ENCODE measurements around the gene KRT75. TPM values are rescaled to one million over a fixed set of nuclear protein-coding genes. Genes with fewer than 3 reads are reported as not detected.

KRT75 gene
- total RNA-seq, 1 experiment from 2014 or later: not detected

GRCh38 chr12:52416795-52417194 is 17.4 kb downstream of the KRT75 start:
- no peak overlapping the region for H3K27ac Mint-ChIP-seq
- no peaks in the 10 kb centered on the region for H3K9me3 Mint-ChIP-seq
- no peak for DNase-seq (ENCODE audit: low spot score)

GRCh38 chr12:52415870-52416750 is 18.1 kb downstream of the KRT75 start:
- Mint-ChIP-seq H3K27me3 (ENCODE audit: low read depth) (no peaks in the 10 kb centered on the region), H3K36me3 (peaks cover 1% of the 10 kb centered on the region; the same call in 1 of the 2 replicates)
- POLR2A ChIA-PET: no interaction called here

More at GRCh38 chr12:52416795-52417194, 17.4 kb downstream of the KRT75 start:
- H3K36me3 Mint-ChIP-seq: no peaks in the 10 kb centered on the region
- ChIA-PET CTCF (interaction anchor here (5.4 kb wide), 1 partner anchor 22 kb away, joined by 35 read pairs; no protein-coding TSS in a partner anchor), POLR2A (no interaction called here)
- H3K27me3 Mint-ChIP-seq (ENCODE audit: low read depth): no peaks in the 10 kb centered on the region; the same call in 1 of the 2 replicates
- TF ChIP-seq CREB1 (CRISPR knock-in tag; IDR thresholded peaks at IDR 0.05): no peak
- TF ChIP-seq CBFB (CRISPR knock-in tag; IDR thresholded peaks at IDR 0.05; ENCODE audit: low read depth): no peak
- TF ChIP-seq FOXK1 (CRISPR knock-in tag; IDR thresholded peaks at IDR 0.05): no peak
- no peak for TF ChIP-seq HMGA2 (CRISPR knock-in tag; IDR thresholded peaks at IDR 0.05)
- no peak for TF ChIP-seq NR1H2 (CRISPR knock-in tag; IDR thresholded peaks at IDR 0.05)
- no peak for TF ChIP-seq HMGXB4 (CRISPR knock-in tag; IDR thresholded peaks at IDR 0.05)
- no peak for TF ChIP-seq TCF7 (CRISPR knock-in tag; IDR thresholded peaks at IDR 0.05; ENCODE audit: low read depth)
- no peak for TF ChIP-seq GRHL2 (CRISPR knock-in tag; IDR thresholded peaks at IDR 0.05; ENCODE audit: insufficient replicate concordance, severe bottlenecking)
- TF ChIP-seq CREM (CRISPR knock-in tag; IDR thresholded peaks at IDR 0.05): no peak
- no peak for TF ChIP-seq ZBTB21 (CRISPR knock-in tag; IDR thresholded peaks at IDR 0.05; ENCODE audit: borderline replicate concordance)
- no peak for TF ChIP-seq FOXJ3 (CRISPR knock-in tag; IDR thresholded peaks at IDR 0.05; ENCODE audit: borderline replicate concordance)
- TF ChIP-seq ZNF416 (CRISPR knock-in tag; IDR thresholded peaks at IDR 0.05): no peak
- TF ChIP-seq, protein P1, sequence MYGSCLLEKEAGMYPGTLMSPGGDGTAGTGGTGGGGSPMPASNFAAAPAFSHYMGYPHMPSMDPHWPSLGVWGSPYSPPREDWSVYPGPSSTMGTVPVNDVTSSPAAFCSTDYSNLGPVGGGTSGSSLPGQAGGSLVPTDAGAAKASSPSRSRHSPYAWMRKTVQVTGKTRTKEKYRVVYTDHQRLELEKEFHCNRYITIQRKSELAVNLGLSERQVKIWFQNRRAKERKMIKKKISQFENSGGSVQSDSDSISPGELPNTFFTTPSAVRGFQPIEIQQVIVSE (CRISPR knock-in tag; IDR thresholded peaks at IDR 0.05; ENCODE audit: borderline replicate concordance): no peak
- no peak for TF ChIP-seq ARID4B (CRISPR knock-in tag; IDR thresholded peaks at IDR 0.05; ENCODE audit: borderline replicate concordance)
- H3K4me1 Mint-ChIP-seq: peaks cover 9% of the 10 kb centered on the region
- no peak for ATAC-seq
- H3K4me3 Mint-ChIP-seq: no peak overlapping the region

More at GRCh38 chr12:52415870-52416750, 18.1 kb downstream of the KRT75 start:
- TF ChIP-seq, protein P2, sequence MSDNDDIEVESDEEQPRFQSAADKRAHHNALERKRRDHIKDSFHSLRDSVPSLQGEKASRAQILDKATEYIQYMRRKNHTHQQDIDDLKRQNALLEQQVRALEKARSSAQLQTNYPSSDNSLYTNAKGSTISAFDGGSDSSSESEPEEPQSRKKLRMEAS (CRISPR knock-in tag; IDR thresholded peaks at IDR 0.05): no peak
- Mint-ChIP-seq H3K27ac (no peak overlapping the region), H3K4me3 (no peak overlapping the region), H3K4me1 (peaks cover 9% of the 10 kb centered on the region), H3K9me3 (peaks cover 3% of the 10 kb centered on the region; the same call in 1 of the 2 replicates)
- ATAC-seq (no peak), DNase-seq (ENCODE audit: low spot score) (no peak)
- CTCF ChIA-PET: interaction anchor here (5.4 kb wide), 1 partner anchor 21 kb away, joined by 35 read pairs; no protein-coding TSS in a partner anchor
